Adrenal gland (tissue), 5 donors: ENCODE results near the gene GPAM.

Source experiments
- POLR2A ChIP-seq, 2 donors: fragments of 450-650 bp; IDR thresholded peaks; one replicate each; pipeline ENCODE4 v1.6.1; 2017; ENCODE audit warnings: antibody characterized with exemption in 2 of 2, mild to moderate bottlenecking in 2 of 2, moderate library complexity in 1 of 2
- TF ChIP-seq, protein P1 (sequence below), 6 experiments: fragments of 450-650 bp in 4 of 6; fragments of 200-600 bp in 2 of 6; sonication (generic) in 1 of 6; IDR thresholded peaks; 1 replicate in 5 of 6; 2 replicates in 1 of 6; pipeline versions ENCODE4 v1.5.1 to v1.8.0; 2016 to 2021; ENCODE audit warnings: antibody characterized with exemption in 6 of 6, mild to moderate bottlenecking in 2 of 6, moderate library complexity in 1 of 6
- donor health status: DM: no; HTN: no; CAD: no.

DNA sequence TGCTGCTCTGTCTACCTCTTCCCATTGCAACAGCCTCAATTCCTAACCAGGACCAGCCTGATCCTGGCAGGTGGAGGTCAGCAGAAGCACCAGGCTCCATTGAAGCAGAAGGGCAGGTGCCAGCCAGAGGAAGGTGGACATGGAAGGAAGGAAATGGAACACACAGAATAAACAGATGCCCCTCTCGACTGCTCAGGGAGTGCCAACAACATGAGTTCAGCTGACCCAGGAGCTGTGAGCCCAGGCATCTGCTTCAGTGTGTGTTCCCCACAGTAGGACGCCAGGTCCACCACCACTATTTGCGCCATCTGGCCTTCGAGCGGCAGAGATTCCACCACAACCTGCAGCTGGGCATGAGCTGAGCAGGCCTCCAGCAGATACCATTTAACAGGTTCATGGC is 56.7 kb downstream of the GPAM start:
- TF ChIP-seq, protein P1, sequence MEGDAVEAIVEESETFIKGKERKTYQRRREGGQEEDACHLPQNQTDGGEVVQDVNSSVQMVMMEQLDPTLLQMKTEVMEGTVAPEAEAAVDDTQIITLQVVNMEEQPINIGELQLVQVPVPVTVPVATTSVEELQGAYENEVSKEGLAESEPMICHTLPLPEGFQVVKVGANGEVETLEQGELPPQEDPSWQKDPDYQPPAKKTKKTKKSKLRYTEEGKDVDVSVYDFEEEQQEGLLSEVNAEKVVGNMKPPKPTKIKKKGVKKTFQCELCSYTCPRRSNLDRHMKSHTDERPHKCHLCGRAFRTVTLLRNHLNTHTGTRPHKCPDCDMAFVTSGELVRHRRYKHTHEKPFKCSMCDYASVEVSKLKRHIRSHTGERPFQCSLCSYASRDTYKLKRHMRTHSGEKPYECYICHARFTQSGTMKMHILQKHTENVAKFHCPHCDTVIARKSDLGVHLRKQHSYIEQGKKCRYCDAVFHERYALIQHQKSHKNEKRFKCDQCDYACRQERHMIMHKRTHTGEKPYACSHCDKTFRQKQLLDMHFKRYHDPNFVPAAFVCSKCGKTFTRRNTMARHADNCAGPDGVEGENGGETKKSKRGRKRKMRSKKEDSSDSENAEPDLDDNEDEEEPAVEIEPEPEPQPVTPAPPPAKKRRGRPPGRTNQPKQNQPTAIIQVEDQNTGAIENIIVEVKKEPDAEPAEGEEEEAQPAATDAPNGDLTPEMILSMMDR (IDR thresholded peaks at IDR 0.05) = no peak
- no peak for TF ChIP-seq POLR2A (IDR thresholded peaks at IDR 0.05)
